GM10266 (cell line): ENCODE results near the gene SNRPB2.

Experiments
- DNase-seq: peaks from one replicate; pipeline ENCODE4 v3.0.0; 2012; ENCODE audit errors: extremely low spot score
- TF ChIP-seq, protein P1 (sequence below): IDR thresholded peaks from 2 replicates; pipeline ENCODE4 v1.5.1; 2012; ENCODE audit warnings: mild to moderate bottlenecking, low read depth; ENCODE audit not compliant: control insufficient read depth, insufficient read depth; ENCODE audit errors: missing control alignments

SNRPB2 gene

DNA sequence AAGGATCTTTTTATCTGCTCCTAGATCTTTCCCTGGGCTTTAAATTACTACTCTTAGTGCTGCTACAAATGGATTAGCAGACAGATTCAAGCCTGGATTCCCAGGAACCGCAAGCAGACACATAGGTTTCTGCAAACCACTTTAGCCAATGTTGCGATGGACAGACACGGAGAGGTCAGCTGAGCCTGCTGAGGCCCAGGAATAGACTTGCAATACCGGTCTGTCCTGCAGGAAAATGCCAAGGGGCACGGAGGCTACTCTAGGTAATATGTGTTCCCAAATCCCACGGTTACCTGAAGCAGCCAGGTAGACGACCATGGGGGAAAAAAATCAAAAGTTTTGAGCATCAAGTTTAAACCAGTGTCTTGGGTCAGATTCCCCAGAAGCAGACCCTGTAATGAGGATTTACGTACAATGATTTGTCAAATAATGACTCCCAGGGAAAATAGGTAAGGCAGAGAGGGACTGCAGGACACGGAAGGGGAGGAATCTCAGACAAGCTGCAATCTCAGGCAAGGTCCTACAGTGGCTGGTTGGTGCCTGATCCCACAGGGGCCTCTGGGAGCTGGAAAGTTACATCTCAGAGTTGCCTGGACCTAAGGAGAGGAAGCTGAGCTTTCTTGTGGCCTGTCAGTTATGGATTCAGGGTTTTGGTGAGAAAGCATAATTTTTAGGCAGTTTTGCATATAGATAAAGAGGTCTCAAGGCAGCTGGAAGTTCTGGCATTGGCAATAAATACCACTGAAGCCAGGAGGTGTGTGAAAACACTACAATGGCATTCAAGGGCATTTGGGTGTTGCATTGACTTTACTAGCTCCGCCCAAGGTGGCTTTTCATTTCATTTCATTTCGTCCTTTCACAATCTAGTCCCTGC lies 30.8 kb downstream of the SNRPB2 start:
- no peak for DNase-seq
- TF ChIP-seq, protein P1, sequence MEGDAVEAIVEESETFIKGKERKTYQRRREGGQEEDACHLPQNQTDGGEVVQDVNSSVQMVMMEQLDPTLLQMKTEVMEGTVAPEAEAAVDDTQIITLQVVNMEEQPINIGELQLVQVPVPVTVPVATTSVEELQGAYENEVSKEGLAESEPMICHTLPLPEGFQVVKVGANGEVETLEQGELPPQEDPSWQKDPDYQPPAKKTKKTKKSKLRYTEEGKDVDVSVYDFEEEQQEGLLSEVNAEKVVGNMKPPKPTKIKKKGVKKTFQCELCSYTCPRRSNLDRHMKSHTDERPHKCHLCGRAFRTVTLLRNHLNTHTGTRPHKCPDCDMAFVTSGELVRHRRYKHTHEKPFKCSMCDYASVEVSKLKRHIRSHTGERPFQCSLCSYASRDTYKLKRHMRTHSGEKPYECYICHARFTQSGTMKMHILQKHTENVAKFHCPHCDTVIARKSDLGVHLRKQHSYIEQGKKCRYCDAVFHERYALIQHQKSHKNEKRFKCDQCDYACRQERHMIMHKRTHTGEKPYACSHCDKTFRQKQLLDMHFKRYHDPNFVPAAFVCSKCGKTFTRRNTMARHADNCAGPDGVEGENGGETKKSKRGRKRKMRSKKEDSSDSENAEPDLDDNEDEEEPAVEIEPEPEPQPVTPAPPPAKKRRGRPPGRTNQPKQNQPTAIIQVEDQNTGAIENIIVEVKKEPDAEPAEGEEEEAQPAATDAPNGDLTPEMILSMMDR: no peak

DNA sequence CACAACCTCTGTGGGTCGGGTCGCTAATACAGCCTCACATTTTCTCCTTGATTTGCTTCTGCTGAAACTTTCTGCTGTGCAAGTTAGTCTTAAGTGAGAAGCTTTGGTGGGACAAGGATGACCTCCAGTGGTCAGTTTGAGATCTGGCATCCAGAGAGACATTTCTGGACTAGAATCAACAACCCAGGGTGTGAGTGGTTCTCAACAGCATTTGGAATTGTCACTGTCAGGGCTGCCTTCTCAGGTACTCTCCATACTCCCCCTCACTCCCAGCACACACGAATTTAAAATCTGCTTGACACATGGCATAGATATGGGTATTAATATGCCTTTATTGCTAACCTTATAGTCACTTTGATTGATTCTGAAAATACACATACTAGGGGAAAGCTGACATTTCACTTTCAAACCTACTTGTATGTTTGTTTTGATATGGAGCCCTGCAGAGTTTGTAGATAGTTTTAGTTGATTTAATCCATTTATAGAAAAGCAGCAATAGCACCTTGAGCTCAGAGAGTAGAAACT lies 31.5 kb downstream of the SNRPB2 start:
- TF ChIP-seq, protein P1: peak; percentile 75

DNA sequence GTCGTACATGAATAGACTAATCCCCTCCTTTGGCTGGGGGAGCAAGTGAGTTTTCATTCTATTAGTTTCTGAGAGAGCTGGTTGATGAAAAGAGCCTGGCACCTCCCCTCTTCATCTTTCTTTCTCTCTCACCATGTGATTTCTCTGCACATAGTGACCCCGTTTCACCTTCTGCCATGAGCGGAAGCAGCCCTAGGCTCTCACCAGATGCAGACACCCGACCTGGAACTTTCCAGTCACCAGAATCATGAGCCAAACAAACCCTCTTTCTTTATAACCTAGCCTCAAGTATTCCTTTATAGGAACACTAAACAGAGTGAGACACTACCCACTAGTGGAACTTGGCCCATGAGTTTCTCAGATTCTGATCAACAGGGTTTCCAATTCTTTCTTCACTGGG lies 34.7 kb downstream of the SNRPB2 start:
- TF ChIP-seq, protein P1: no peak
- no peak for DNase-seq

More for the DNA sequence above, 31.5 kb downstream of the SNRPB2 start:
- DNase-seq: peak; percentile 49

DNA sequence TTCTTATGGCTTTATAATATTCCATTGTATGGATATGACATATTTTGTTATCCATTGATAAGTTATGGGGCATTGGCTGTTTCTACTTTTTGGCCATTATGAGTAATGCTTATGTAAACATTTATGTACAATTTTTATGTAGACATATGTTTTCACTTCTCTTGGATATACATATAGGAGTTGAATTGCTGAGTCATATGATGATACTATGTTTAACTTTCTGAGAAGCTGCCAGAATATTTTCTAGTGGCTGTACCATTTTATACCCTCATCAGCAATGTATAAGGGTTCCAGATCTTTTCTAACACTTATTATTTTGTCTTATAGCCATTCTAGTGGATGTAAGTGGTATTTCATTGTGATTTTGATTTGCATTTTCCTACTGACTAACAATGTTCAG lies 41.4 kb downstream of the SNRPB2 start:
- TF ChIP-seq, protein P1: no peak
- no peak for DNase-seq

DNA sequence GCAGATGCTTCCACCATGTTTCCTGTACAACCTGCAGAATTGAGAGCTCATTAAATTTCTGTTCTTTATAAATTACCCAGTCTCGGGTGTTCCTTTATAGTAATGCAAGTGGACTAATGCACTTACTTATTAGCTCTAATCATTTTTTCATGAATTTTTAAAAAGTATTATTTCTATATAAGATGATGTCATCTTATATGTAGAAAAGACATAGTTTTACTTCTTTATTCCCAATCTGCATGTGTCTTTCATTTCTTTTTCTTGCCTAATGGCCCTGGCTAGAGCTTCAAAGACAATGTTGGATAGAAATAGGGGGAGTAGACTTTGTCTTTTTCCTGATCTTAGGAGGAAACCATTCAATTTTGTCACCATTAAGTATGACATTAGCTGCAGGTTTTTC lies 46.1 kb downstream of the SNRPB2 start:
- TF ChIP-seq, protein P1: no peak
- no peak for DNase-seq

DNA sequence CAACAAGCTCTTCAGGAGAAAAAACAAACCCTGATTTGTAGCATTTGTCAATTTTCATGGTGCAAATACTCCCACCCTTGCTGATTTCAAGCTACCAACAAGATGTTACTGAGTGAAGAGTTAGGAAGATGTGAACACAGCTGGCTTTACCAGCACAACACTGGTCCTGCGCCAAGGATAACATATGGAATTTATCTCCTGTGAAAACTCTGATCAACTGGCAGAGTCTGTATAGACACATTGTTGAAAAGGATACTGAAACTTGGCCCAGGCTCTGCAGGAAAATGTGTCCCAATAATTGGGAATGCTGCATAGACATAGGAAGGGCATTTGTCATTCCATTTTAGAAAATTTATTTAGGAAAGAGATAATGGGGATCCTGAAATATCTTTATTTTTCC lies 47.3 kb downstream of the SNRPB2 start:
- DNase-seq: no peak
- TF ChIP-seq, protein P1: no peak

DNA sequence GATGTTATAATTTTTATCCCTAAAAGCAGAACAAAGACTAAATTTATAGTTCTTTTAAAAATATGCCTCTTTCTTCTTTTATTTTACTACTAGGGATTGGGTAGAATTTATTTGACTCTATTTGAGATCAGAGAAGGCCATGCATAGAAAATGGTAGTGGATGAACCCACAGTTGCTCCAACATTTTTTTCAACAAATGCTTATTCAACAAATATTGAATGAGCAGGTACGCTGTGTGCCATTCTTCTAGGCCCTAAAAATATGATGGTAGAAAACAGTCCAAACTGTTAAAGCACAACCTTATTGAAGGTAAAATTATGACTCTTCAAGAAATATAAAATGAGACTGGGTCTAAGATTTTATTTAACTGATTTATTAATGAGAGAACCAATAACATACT lies 48.3 kb downstream of the SNRPB2 start:
- DNase-seq: no peak
- TF ChIP-seq, protein P1: no peak
